ENCODE measurements around the gene FAM120C.

DNA sequence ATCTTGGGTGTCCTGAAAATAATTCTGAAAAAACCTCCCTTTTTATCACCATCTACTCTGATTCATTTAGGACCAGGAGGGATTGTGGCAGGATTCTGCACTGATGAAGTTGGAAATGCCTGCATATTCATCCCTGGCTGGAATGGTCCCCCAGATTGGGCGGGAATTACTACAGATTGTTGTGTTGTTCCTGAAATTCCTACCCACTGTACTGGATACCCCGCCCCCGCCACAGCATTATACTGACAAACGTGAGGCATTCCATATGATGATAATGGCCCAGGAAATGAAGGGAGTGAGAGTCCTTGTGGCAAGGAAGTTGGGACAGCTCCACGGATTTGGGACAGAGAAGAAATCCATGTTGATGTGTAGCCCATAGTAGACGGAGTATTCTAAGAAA, 15.2 kb upstream of the FAM120C start:
- TF ChIP-seq, protein P1, sequence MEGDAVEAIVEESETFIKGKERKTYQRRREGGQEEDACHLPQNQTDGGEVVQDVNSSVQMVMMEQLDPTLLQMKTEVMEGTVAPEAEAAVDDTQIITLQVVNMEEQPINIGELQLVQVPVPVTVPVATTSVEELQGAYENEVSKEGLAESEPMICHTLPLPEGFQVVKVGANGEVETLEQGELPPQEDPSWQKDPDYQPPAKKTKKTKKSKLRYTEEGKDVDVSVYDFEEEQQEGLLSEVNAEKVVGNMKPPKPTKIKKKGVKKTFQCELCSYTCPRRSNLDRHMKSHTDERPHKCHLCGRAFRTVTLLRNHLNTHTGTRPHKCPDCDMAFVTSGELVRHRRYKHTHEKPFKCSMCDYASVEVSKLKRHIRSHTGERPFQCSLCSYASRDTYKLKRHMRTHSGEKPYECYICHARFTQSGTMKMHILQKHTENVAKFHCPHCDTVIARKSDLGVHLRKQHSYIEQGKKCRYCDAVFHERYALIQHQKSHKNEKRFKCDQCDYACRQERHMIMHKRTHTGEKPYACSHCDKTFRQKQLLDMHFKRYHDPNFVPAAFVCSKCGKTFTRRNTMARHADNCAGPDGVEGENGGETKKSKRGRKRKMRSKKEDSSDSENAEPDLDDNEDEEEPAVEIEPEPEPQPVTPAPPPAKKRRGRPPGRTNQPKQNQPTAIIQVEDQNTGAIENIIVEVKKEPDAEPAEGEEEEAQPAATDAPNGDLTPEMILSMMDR (IDR thresholded peaks at IDR 0.05): no peak
- TF ChIP-seq POLR2A (IDR thresholded peaks at IDR 0.05): no peak
